Naive thymus-derived CD4-positive, alpha-beta T cell (primary cell): ENCODE results near the gene HRG. TPM values are rescaled to one million over a fixed set of nuclear protein-coding genes. Genes with fewer than 3 reads are reported as not detected.

Experiments used
- ATAC-seq: fragments of 150-1000 bp; cut with Tn5 transposase; 2 replicates; pipeline ENCODE4 v1.10.0; 2021; ENCODE audit warnings: mild to moderate bottlenecking, moderate library complexity
- CTCF ChIA-PET: fragments of 350-600 bp; sonication (Branson Sonifier 250); formaldehyde crosslinking; loops from one replicate; lab custom pipeline; 2021; ENCODE audit warnings: antibody characterized with exemption; lab: Charles Lee
- POLR2A ChIA-PET: fragments of 350-600 bp; sonication (Branson Sonifier 250); formaldehyde crosslinking; loops from one replicate; lab custom pipeline; 2021; ENCODE audit warnings: antibody characterized with exemption, inconsistent platforms; lab: Charles Lee
- DNase-seq, 9 donors: peaks; one replicate each; pipeline versions ENCODE4 v3.0.0 to v3.0.0-alpha.2; 2020 to 2022; ENCODE audit warnings: mixed read lengths in 1 of 9
- H3K27ac ChIP-seq: one replicate; pipeline ENCODE4 v1.7.0; 2013; ENCODE audit warnings: mild to moderate bottlenecking, low read depth, low read length, moderate library complexity
- H3K27me3 ChIP-seq, 2 donors: one replicate each; pipeline ENCODE4 v1.7.0; 2013; ENCODE audit warnings: low read length in 2 of 2, mild to moderate bottlenecking in 2 of 2, moderate library complexity in 2 of 2; ENCODE audit not compliant: control insufficient read depth in 2 of 2, insufficient read depth in 2 of 2
- H3K36me3 ChIP-seq, 3 experiments: 1 replicate in 2 of 3; 2 replicates in 1 of 3; pipeline ENCODE4 v1.7.0; 2013; ENCODE audit warnings: low read length in 3 of 3, mild to moderate bottlenecking in 3 of 3, moderate library complexity in 1 of 3; ENCODE audit not compliant: insufficient read depth in 3 of 3, control insufficient read depth in 2 of 3
- H3K4me1 ChIP-seq, 2 donors: one replicate each; pipeline ENCODE4 v1.7.0; 2013; ENCODE audit warnings: low read length in 2 of 2, mild to moderate bottlenecking in 2 of 2, moderate library complexity in 1 of 2; ENCODE audit not compliant: control insufficient read depth in 2 of 2, insufficient read depth in 2 of 2
- H3K4me3 ChIP-seq: 2 replicates; pipeline ENCODE4 v1.7.0; 2013; ENCODE audit warnings: mild to moderate bottlenecking, low read length
- H3K9me3 ChIP-seq, 3 experiments: 1 replicate in 2 of 3; 2 replicates in 1 of 3; pipeline ENCODE4 v1.7.0; 2013; ENCODE audit warnings: low read length in 3 of 3; ENCODE audit not compliant: control insufficient read depth in 2 of 3
- H3K27ac Mint-ChIP-seq, 9 donors: one replicate each; pipeline ENCODE4 v1.8.0; 2020 to 2022; ENCODE audit warnings: mixed read lengths in 9 of 9, mild to moderate bottlenecking in 8 of 9, moderate library complexity in 5 of 9, inconsistent platforms in 2 of 9
- H3K27me3 Mint-ChIP-seq, 5 donors: one replicate each; pipeline ENCODE4 v1.8.0; 2021 to 2022; ENCODE audit warnings: mixed read lengths in 5 of 5, mild to moderate bottlenecking in 1 of 5
- H3K36me3 Mint-ChIP-seq, 5 donors: one replicate each; pipeline ENCODE4 v1.8.0; 2020 to 2022; ENCODE audit warnings: mixed read lengths in 5 of 5, mild to moderate bottlenecking in 3 of 5, inconsistent platforms in 1 of 5
- H3K4me1 Mint-ChIP-seq, 7 donors: one replicate each; pipeline ENCODE4 v1.8.0; 2020 to 2022; ENCODE audit warnings: mixed read lengths in 7 of 7, mild to moderate bottlenecking in 3 of 7, inconsistent platforms in 1 of 7
- H3K4me3 Mint-ChIP-seq, 10 donors: one replicate each; pipeline ENCODE4 v1.8.0; 2020 to 2022; ENCODE audit warnings: mild to moderate bottlenecking in 10 of 10, mixed read lengths in 10 of 10, moderate library complexity in 6 of 10, inconsistent platforms in 2 of 10
- H3K9me3 Mint-ChIP-seq, 11 donors: one replicate each; pipeline ENCODE4 v1.8.0; 2020 to 2022; ENCODE audit warnings: mixed read lengths in 11 of 11, mild to moderate bottlenecking in 4 of 11, inconsistent platforms in 1 of 11, moderate library complexity in 1 of 11
- intact Hi-C, 2 donors: fragments of 100-400 bp; cut with micrococcal nuclease; formaldehyde crosslinking; loops; one replicate each; pipeline ENCODE4 v1.15.1; 2023
- polyA plus RNA-seq, 2 donors: library from polyadenylated mRNA; unstranded; fragments of 300-500 nt; fragmentation: Illumina TruSeq; gene quantifications; one replicate each; pipeline ENCODE4 v1.2.3, GENCODE V29; 2021
- total RNA-seq, 6 experiments: library from RNA in 5 of 6; stranded (reverse) in 5 of 6; gene quantifications; 1 replicate in 5 of 6; 2 replicates in 1 of 6; pipeline ENCODE4 v1.2.3 and lab custom pipeline; 2021 to 2026

Gene HRG, protein sequence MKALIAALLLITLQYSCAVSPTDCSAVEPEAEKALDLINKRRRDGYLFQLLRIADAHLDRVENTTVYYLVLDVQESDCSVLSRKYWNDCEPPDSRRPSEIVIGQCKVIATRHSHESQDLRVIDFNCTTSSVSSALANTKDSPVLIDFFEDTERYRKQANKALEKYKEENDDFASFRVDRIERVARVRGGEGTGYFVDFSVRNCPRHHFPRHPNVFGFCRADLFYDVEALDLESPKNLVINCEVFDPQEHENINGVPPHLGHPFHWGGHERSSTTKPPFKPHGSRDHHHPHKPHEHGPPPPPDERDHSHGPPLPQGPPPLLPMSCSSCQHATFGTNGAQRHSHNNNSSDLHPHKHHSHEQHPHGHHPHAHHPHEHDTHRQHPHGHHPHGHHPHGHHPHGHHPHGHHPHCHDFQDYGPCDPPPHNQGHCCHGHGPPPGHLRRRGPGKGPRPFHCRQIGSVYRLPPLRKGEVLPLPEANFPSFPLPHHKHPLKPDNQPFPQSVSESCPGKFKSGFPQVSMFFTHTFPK
- total RNA-seq (not detected), polyA plus RNA-seq (not detected), total RNA-seq (lab: John Stamatoyannopoulos, UW) (not detected)

DNA sequence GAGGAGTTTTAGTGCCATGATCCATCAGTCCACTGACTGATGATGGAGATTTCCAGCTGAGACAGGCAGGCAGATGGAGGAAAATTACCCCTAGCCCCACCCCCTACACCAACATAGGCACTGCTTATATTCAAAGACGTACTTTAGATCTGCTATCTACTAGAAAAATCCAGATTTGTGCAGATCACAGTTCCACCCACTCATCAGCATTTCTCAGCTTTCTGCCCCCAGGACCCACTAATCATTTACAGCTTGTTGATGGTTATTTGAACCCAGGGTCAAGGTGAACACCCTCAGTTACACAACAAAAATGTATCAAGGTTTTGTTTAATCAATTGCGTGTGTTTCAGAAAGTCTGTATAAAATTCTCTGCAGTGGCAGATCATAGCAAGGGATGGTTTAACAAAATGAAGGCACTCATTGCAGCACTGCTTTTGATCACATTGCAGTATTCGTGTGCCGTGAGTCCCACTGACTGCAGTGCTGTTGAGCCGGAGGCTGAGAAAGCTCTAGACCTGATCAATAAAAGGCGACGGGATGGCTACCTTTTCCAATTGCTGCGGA, at the start of gene HRG:
Gene HRG (plus strand): TSS at position 390 of the 564 bp plus-strand sequence. CDS start 18 bp downstream, at position 408.
- Histone ChIP-seq H3K27ac (no peak within 1 kb of the TSS), H3K4me1 (no peaks in the 10 kb centered on the region), H3K9me3 (no peaks in the 10 kb centered on the region), H3K27me3 (no peaks in the 10 kb centered on the region), H3K4me3 (no peak within 1 kb of the TSS), H3K36me3 (no peaks in the 10 kb centered on the region)
- Mint-ChIP-seq H3K4me1 (peaks cover 0 to 16% (median 0%) of the 10 kb centered on the region in 7 donors), H3K4me3 (no peak within 1 kb of the TSS), H3K36me3 (peaks cover 0 to 3% (median 0%) of the 10 kb centered on the region in 5 donors), H3K9me3 (peaks cover 0 to 6% (median 0%) of the 10 kb centered on the region in 11 donors), H3K27me3 (peaks cover 0 to 22% (median 14%) of the 10 kb centered on the region in 5 donors), H3K27ac (no peak within 1 kb of the TSS)
- CTCF ChIA-PET, result no interaction called here
- intact Hi-C loops, result no loop called here
- DNase-seq (no peak), ATAC-seq (no peak)
- POLR2A ChIA-PET, result no interaction called here

DNA sequence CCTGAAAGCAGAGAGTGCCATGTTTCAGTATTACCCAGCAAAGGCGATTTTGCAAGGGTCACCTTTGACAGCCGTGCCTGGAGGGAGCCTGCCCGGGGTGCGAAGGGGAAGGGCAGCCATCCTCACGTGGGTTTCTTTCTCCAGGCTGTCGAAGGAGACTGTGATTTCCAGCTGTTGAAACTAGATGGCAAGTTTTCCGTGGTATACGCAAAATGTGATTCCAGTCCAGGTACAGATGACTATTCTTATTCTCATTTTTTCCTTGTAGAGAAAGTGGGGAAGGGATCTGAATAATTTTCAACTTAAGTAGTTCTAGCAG, 49.6 kb upstream of the HRG start:
- Mint-ChIP-seq H3K27ac (no peak overlapping the region), H3K9me3 (peaks cover 0 to 1% (median 0%) of the 10 kb centered on the region in 11 donors), H3K36me3 (no peaks in the 10 kb centered on the region), H3K4me1 (peaks cover 14 to 30% (median 21%) of the 10 kb centered on the region in 7 donors), H3K4me3 (peak overlapping the region in 2 of 10 donors; percentile 12 to 78), H3K27me3 (peaks cover 14 to 48% (median 26%) of the 10 kb centered on the region in 5 donors)
- intact Hi-C loops, result loop anchor here (2.0 to 5.0 kb wide), 6 partner anchors 45 to 955 kb away; partner anchors contain the start of genes DNAJB11 (in 1 of the 2), ETV5 (in 1 of the 2) and ST6GAL1 (in 1 of the 2)
- Histone ChIP-seq H3K36me3 (no peaks in the 10 kb centered on the region), H3K4me3 (no peak overlapping the region), H3K4me1 (peaks cover 5 to 10% of the 10 kb centered on the region in 2 donors), H3K27me3 (no peaks in the 10 kb centered on the region), H3K27ac (no peak overlapping the region), H3K9me3 (no peaks in the 10 kb centered on the region)
- ATAC-seq, result no peak
- no peak for DNase-seq
- ChIA-PET POLR2A (interaction anchor here (0.6 to 3.6 kb wide), 9 partner anchors 49 to 679 kb away, joined by 3 to 35 read pairs (median 4); partner anchors contain the start of genes EIF4A2, RFC4, TBCCD1 and TRA2B), CTCF (interaction anchor here (0.7 to 5.3 kb wide), 25 partner anchors 8 to 691 kb away, joined by 3 to 82 read pairs (median 4); partner anchors contain the start of gene EIF4A2)

DNA sequence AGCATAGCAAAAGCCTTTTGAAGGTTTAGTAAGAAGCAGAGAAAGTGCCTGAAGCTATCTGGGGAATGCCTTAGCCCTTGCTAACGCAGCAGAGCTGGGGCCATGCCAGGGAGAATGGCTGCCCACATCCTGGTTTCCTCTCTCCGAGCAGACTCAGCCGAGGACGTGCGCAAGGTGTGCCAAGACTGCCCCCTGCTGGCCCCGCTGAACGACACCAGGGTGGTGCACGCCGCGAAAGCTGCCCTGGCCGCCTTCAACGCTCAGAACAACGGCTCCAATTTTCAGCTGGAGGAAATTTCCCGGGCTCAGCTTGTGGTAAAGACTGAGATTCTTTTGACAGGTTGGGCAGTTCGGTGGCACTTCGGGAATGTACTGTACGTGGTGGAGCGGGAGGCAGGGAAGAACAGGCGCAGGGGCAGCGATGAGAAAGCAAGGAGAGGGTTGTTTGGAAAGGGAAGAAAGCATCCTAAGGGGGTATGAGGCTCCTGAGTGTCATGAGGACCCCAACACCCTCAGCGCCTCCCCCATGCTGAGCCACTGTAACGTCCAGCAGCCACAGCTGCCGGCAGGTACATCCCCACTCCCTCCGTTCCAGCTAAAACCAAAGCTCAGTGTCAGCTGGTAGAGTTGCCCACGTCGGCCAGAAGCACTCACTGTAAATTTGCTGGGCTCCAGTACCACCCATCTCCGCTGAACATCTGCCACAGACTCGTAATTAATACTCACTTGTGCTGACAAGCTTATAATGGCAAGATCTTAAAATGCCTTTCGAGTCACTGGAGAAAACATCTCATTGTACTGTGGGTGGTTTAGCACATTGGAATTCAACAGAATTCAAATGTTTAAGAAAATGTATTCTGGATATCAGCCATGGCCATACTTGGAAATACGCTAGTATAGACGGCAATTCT, 48.5 kb upstream of the HRG start:
- DNase-seq, result peak; percentile 67 to 87 (median 83)
- no peak overlapping the region for H3K27ac ChIP-seq
- no peaks in the 10 kb centered on the region for H3K36me3 ChIP-seq
- peak overlapping the region; percentile 23 for H3K4me3 ChIP-seq
- no peaks in the 10 kb centered on the region for H3K36me3 Mint-ChIP-seq
- peaks cover 14 to 51% (median 26%) of the 10 kb centered on the region in 5 donors for H3K27me3 Mint-ChIP-seq
- peaks cover 0 to 1% (median 0%) of the 10 kb centered on the region in 11 donors for H3K9me3 Mint-ChIP-seq
- intact Hi-C loops, result loop anchor here (1.0 to 5.0 kb wide), 12 partner anchors 46 to 956 kb away; partner anchors contain the start of genes DNAJB11 (in 1 of the 2), ETV5 (in 1 of the 2), RFC4 (in 1 of the 2) and ST6GAL1 (in 1 of the 2)
- peak; percentile 99 for ATAC-seq
- H3K27ac Mint-ChIP-seq, result peak overlapping the region in 8 of 9 donors; percentile 51 to 81 (median 62)
- H3K27me3 ChIP-seq, result no peaks in the 10 kb centered on the region
- H3K4me3 Mint-ChIP-seq, result peak overlapping the region; percentile 47 to 81 (median 74)
- H3K4me1 ChIP-seq, result peaks cover 5 to 10% of the 10 kb centered on the region in 2 donors
- H3K4me1 Mint-ChIP-seq, result peaks cover 14 to 30% (median 21%) of the 10 kb centered on the region in 7 donors
- H3K9me3 ChIP-seq, result no peaks in the 10 kb centered on the region
- ChIA-PET POLR2A (interaction anchor here (0.6 to 3.6 kb wide), 7 partner anchors 50 to 358 kb away, joined by 3 to 35 read pairs (median 4); partner anchors contain the start of genes EIF4A2 and TBCCD1), CTCF (interaction anchor here (0.6 to 5.3 kb wide), 42 partner anchors 8 to 692 kb away, joined by 3 to 82 read pairs (median 4); partner anchors contain the start of genes EIF4A2 and TRA2B)

DNA sequence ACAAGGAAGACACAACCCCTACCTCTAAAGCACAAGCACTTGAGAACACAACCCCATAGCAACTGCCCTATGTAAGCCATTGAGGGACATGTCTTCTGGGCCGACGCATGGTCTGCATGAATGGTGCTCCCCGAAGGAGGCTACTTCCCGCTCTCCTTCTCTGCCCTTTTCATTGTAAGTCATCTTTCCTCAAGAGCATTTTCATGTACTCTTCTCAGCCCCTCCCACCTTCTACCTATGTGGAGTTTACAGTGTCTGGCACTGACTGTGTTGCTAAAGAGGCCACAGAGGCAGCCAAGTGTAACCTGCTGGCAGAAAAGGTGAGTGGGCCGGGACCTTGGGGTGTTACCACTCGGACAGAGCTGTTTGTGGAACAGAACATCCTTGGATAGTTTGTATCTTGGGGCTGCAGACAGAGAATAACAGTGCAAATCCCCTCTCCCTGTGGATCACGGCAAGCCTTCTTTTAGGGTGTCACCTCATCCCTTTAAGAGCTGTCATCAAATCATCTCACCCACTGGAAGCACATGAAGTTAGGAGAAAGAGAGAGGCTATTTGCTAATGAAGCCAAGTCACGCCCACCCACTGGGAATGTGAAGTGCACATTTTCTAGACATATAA, 47.4 kb upstream of the HRG start:
- no peak for ATAC-seq
- ChIA-PET POLR2A (no interaction called here), CTCF (interaction anchor here (1.0 to 1.7 kb wide), 3 partner anchors 10 to 359 kb away, joined by 3 to 6 read pairs (median 5); no protein-coding TSS in a partner anchor)
- Mint-ChIP-seq H3K36me3 (no peaks in the 10 kb centered on the region), H3K4me1 (peaks cover 14 to 30% (median 21%) of the 10 kb centered on the region in 7 donors), H3K4me3 (peak overlapping the region in 2 of 10 donors; percentile 19 to 72), H3K27me3 (peaks cover 14 to 49% (median 20%) of the 10 kb centered on the region in 5 donors), H3K27ac (peak overlapping the region in 1 of 9 donors; percentile 4), H3K9me3 (peaks cover 0 to 1% (median 0%) of the 10 kb centered on the region in 11 donors)
- peaks cover 5 to 10% of the 10 kb centered on the region in 2 donors for H3K4me1 ChIP-seq
- H3K4me3 ChIP-seq, result no peak overlapping the region
- no peaks in the 10 kb centered on the region for H3K36me3 ChIP-seq
- H3K27ac ChIP-seq, result no peak overlapping the region
- no peaks in the 10 kb centered on the region for H3K27me3 ChIP-seq
- no peak for DNase-seq
- intact Hi-C loops, result loop anchor here (5.0 kb wide), 3 partner anchors 314 to 511 kb away; partner anchors contain the start of genes ETV5 (in 1 of the 2) and ST6GAL1 (in 1 of the 2)
- H3K9me3 ChIP-seq, result no peaks in the 10 kb centered on the region

DNA sequence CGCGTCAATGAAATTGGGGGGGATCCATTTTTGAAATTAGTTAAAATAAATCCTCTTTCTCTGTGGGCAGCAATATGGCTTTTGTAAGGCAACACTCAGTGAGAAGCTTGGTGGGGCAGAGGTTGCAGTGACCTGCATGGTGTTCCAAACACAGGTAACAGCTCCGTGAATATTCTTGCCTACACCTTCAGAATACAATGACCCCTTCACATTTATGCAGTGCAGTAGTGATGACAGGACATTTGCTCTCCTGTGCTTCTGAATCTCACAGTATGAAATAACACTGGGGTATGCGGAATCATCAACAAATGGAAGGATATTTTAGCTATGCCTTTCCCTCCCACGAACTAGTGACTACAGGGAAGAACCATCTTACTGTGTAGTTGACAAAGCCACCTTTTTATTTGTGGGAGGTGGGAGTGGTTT, 46.0 kb upstream of the HRG start:
- no peaks in the 10 kb centered on the region for H3K27me3 ChIP-seq
- H3K4me1 Mint-ChIP-seq, result peaks cover 9 to 20% (median 15%) of the 10 kb centered on the region in 7 donors
- no peaks in the 10 kb centered on the region for H3K9me3 ChIP-seq
- no peak for DNase-seq
- H3K36me3 ChIP-seq, result no peaks in the 10 kb centered on the region
- peaks cover 5 to 6% of the 10 kb centered on the region in 2 donors for H3K4me1 ChIP-seq
- ChIA-PET CTCF (no interaction called here), POLR2A (interaction anchor here (0.6 kb wide), 2 partner anchors 10 to 155 kb away, joined by 3 to 5 read pairs; no protein-coding TSS in a partner anchor)
- ATAC-seq, result no peak
- H3K27ac ChIP-seq, result no peak overlapping the region
- peaks cover 14 to 44% (median 17%) of the 10 kb centered on the region in 5 donors for H3K27me3 Mint-ChIP-seq
- H3K36me3 Mint-ChIP-seq, result no peaks in the 10 kb centered on the region
- intact Hi-C loops, result loop anchor here (5.0 kb wide), 3 partner anchors 313 to 512 kb away; partner anchors contain the start of genes ETV5 (in 1 of the 2) and ST6GAL1 (in 1 of the 2)
- no peak overlapping the region for H3K4me3 ChIP-seq
- no peak overlapping the region for H3K27ac Mint-ChIP-seq
- H3K9me3 Mint-ChIP-seq, result peaks cover 0 to 1% (median 0%) of the 10 kb centered on the region in 11 donors
- H3K4me3 Mint-ChIP-seq, result no peak overlapping the region
